Tongue (tissue), 2 donors: Measurements from ENCODE around the gene KCNRG. TPM values are rescaled to one million over a fixed set of nuclear protein-coding genes. Genes with fewer than 3 reads are reported as not detected.
A peak's percentile ranks its signal among the peaks of the same experiment; 100 is the strongest.
"Not testable (repeated sequence)": the region's sequence is repeated elsewhere in the genome, so short reads cannot be mapped to it uniquely, and the experiment has no call there.

Experiments used
- DNase-seq: peaks from one replicate; pipeline ENCODE4 v3.0.0-alpha.2; 2015
- total RNA-seq: library from RNA; depleted of rRNA; stranded (reverse); fragments of >200 nt; gene quantifications from one replicate; pipeline ENCODE4 v1.2.3, GENCODE V29; 2014

The KCNRG gene
- 4.3 TPM for total RNA-seq

- peak; percentile 36 for DNase-seq
Measured at GRCh38 chr13:50015258-50015657, at the start of gene KCNRG. Gene KCNRG, plus strand, starts transcription at chr13:50015444. Its CDS starts 50 bp downstream, at chr13:50015494.

DNA sequence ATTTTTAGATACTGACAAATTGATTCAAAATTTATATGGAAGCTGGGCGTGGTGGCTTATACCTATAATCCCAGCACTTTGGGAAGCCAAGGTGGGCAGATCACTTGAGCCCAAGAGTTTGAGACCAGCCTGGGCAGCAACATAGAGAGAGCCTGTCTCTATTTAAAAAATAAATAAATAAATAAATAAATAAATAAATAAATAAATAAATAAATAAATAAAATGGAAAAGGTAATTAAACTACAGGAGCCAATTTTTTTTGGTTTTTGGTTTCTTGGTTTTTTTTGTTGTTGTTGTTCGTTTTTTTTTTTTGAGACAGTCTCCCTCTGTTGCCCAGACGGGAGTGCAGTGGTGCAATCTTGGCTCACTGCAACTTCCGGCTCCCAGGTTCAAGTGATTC lies 47.8 kb upstream of the KCNRG start:
- no peak for DNase-seq

GRCh38 chr13:49972709-49973108 lies 42.5 kb upstream of the KCNRG start:
- no peak for DNase-seq

GRCh38 chr13:49975826-49976225 lies 39.4 kb upstream of the KCNRG start:
- no peak for DNase-seq

DNA sequence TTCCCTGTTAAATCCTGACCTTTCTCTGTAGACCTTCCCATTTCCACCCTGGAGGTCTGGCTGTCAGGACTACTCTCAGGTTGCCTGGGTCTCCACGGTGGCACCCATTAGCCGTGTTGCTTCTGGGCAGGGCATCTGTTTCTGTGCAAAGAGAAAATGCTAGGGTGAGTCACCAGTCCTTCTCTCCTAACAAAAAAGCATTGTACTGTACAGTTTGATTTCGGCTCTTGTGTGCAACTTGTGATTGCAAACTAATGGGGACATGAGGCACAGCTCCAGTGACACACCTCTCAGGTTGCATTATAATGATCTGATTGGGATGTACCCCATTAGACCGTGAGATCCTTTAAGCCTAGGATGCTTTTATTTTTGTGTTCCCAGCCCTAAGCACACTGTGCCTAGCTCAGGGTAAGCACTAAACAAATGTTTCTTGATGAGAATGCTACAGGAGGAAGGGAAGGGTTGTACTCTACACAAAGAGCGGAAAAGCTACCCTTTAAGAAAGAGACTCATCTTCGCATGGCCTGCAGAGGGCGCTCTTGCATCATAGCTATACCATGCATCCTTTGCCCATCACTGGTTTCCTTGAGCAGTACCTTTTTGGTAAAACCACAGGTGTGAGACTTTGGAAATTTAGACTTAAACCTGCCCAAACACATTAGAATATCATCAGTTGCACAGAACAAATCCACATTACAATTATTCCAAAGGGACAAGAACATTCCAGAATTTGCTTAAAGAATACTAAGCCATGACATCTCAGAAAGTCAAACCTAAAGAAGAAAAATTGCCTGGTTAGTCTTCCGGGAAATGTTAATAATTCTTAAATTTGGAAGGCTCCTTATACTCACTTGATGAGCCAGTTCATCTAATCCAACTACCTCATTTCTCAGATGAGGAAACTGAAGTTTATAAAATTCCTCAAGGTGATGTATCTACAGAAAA lies 38.7 kb upstream of the KCNRG start:
- peak; percentile 86 for DNase-seq

DNA sequence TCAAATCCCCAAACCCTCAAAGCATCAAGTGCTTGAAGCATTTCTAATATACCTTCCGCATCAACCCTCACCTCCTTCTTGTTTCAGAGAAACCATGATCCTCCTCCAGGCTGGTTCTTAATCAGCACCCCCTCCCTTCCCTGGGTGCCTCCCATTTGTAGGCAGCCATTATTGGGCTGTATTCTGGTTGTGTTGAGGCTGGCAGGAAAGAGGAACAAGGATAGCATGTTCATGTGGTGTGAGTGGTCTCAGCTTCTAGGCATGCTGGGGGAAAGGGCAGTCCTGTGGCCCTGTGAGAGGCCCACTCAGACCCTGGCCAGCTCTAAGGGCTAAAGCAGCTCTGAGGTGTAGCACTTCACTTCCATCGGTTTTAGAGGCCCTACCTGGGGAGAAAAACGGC lies 37.3 kb upstream of the KCNRG start:
- no peak for DNase-seq

GRCh38 chr13:49980266-49980665 lies 35.0 kb upstream of the KCNRG start:
- no peak for DNase-seq

DNA sequence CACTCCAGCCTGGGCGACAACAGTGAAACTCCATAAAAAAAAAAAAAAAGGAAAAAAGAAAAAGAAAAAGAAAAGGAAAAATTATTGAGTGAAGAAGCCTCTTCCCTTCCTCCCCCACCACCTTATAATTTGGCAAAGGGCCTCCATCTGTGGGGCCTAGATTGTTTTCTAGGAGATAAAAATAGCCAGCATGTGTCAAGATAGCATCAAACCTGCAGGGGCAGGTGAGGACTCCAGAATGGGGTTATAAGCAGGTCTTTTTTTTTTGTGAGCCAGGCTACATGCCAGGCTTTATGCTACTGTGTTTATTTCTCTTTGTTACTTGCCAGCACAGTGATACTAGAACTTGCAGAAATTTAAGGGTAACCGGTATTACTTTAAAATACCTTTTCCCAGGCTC lies 30.1 kb upstream of the KCNRG start:
- DNase-seq, result no peak

DNA sequence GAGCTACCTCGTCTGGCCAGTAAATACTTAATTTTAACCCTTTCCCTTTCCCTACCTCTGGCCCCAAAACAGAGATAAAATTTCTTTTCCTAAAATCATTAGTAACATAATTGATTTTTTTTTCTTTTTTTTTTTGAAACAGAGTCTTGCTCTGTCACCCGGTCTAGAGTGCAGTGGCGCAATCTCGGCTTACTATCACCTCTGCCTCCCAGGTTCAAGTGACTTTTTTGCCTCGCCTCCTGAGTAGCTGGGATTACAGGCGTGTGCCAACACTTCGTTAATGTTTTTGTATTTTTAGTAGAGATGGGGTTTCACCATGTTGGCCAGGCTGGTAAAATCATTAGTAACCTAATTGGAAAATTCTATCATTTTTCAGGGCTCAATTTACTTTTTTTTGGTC lies 28.8 kb upstream of the KCNRG start:
- DNase-seq, result no peak

DNA sequence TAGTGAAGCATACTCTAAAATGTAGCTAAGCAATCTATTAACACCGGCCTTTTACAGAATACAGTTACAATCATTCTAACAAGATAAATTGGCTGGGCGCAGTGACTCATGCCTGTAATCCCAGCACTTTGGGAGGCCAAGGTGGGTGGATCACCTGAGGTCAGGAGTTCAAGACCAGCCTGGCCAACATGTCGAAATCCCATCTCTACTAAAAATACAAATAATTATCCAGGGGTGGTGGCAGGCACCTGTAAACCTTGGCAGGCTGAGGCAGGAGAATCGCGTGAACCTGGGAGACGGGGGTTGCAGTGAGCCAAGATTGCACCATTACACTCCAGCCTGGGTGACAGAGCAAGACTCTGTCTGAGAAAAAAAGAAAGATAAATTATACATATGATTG lies 24.6 kb upstream of the KCNRG start:
- not testable (repeated sequence) for DNase-seq

DNA sequence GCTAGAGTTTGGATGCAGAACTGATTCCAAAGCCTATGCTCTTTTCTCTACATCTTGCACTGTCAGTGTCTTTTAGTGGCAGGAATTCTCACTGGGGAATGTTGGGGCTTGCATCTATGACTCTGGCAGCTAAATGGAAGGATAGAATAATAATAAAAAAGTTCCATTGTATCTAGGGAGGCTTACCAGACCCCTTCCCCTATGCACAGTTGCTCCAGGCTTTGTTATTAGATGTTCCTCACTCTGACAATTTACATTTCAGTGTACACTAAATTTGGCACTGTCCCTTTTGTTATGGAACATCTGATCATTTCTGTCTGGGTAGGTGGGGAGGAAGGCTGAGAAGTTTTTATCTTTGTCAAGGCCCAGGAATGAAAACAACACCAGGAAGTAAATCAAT lies 22.1 kb upstream of the KCNRG start:
- DNase-seq, result no peak

DNA sequence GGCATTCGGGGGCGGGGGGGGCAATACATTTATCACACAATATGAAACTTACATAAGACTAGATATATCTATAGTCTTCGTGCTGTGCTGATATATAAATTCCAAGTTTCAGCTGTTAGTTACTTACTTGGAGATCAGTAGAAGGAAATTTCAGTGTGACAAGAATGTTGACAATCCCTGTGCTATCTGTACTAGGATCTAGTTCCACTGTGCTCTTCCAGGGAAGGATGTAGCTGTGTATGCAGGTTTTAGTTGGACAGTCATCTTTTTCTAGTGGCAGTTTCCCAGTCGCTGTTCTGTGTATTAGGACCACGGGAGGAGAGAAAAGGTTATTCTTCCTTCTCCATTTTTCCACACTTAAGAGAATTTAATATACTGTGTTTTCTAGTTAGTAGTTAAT lies 21.6 kb upstream of the KCNRG start:
- no peak for DNase-seq

- no peak for DNase-seq
Measured at GRCh38 chr13:49995625-49996101, 19.6 kb upstream of the KCNRG start.

GRCh38 chr13:49996161-49996915 lies 18.9 kb upstream of the KCNRG start:
- DNase-seq, result peak; percentile 97

DNA sequence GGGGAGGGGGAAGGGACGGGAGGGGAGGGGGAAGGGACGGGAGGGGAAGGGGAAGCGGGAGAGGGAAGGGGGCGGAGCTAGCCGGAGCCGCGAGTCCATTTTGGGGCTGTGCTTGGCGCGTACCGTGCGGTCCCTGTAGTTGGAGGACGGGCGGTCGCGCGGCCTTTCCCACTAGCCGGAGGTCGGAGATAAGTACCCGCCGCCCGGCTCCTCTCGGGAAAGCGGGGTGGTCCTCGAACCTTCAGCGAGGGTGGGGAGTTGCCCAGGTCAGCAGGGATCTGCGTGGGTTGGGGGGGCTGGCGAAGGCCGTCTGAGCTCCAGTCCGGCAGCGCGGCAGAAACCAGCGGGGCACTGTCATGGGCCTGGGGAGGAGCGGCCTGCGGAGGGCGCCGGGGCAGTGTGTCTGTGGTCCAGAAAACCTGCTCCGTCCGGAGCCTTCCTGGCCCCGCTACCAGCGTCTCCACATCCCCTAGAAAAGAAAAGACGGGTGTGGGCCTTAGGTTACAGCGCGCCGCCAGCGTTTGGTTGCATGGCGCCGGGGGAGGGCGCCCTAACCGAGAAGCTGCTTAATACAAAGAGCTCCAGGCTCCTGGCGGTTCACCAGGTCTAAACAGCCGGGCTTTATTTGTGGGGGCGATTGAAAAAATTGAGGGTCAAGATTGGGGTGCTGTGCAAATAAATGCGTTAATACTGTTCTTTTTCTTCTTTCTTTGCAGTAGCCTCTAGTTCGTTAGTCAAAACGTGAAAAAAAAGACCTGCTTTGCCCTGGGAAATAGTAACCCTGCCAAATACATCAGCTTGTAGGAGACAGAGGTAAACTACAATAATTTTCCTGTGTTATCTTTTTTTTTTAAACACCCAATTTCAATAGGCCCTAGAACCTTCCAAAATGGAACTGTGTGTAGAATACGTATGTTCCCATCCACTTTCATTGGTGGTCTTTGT lies 18.0 kb upstream of the KCNRG start, which contains the start of gene TRIM13:
Gene TRIM13 (plus strand): TSS at position 92 of the 945 bp plus-strand sequence. CDS start 14,899 bp downstream, outside the sequence.
- peak; percentile 96 for DNase-seq

- peak; percentile 46 for DNase-seq
Measured at GRCh38 chr13:49997955-49998354, 17.3 kb upstream of the KCNRG start.

GRCh38 chr13:49998714-49999624 lies 16.3 kb upstream of the KCNRG start:
- no peak for DNase-seq

- no peak for DNase-seq
Measured at GRCh38 chr13:50001287-50001686, 14.0 kb upstream of the KCNRG start.

- no peak for DNase-seq
Measured at GRCh38 chr13:50006426-50007135, 8.7 kb upstream of the KCNRG start.

- DNase-seq, result no peak
Measured at GRCh38 chr13:50011461-50011860, 3.8 kb upstream of the KCNRG start.
